ENCODE measurements around the gene RNF4.
"Not testable (repeated sequence)": the region's sequence is repeated elsewhere in the genome, so short reads cannot be mapped to it uniquely, and the experiment has no call there.

GRCh38 chr4:2465544-2465943 is 3.4 kb upstream of the RNF4 start:
- TF ChIP-seq CTCF (IDR thresholded peaks at IDR 0.05; ENCODE audit: low read length); EZH2 (IDR thresholded peaks at IDR 0.05; ENCODE audit: borderline replicate concordance, low read length): not testable (repeated sequence)
